ENCODE results near the gene DOCK9.
"Not testable (repeated sequence)": the region's sequence is repeated elsewhere in the genome, so short reads cannot be mapped to it uniquely, and the experiment has no call there.

Gene DOCK9

DNA sequence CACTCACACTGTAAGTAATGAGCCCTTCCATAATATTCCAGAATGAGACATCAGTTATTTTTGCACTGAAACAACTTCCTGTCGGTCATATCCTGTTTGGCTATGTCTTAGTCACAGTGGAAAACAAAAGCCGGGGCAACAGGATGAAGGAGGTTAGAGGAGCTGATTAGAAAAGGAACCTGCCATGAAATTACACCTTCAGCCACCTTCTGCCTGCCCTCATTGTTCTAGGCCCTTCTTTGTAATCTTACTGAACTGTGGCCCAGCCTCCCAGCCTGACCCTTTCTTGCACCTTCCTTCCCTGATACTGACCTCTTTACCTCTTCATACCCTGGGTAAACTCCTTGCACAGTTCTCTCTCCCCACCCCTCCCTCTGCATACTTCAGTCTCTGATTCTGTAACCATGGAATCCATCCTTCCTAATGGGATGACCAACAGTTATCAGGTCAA, 67.3 kb downstream of the DOCK9 start:
- Mint-ChIP-seq H3K4me3 (no peak overlapping the region), H3K4me1 (ENCODE audit: low read depth) (peaks cover 39% of the 10 kb centered on the region), H3K27me3 (no peaks in the 10 kb centered on the region), H3K27ac (peak overlapping the region; percentile 89), H3K9me3 (no peaks in the 10 kb centered on the region), H3K36me3 (ENCODE audit: low read depth) (peaks cover 25% of the 10 kb centered on the region)

DNA sequence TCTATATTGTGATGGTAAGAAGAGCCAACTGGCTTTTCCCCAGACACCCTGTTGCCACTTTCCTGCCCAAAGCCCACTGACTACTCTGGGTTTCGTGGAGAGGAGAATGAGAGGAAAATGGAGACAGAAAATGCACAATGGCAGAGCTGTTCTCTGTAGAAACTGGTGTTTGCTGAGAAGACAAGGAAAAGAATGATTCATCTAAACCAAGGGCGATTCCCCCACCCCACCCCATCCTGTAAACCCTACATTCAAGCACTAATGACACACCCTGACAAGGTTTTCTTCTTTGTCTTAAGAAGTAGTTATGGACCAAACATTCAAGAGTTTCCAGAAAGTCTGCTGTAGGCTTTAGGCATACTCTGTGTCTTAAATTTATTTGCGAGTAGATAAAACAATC, 68.8 kb downstream of the DOCK9 start:
- no peaks in the 10 kb centered on the region for H3K9me3 Mint-ChIP-seq
- H3K36me3 Mint-ChIP-seq (ENCODE audit: low read depth), result peaks cover 20% of the 10 kb centered on the region
- no peak overlapping the region for H3K4me3 Mint-ChIP-seq
- H3K4me1 Mint-ChIP-seq (ENCODE audit: low read depth), result peaks cover 47% of the 10 kb centered on the region
- H3K27me3 Mint-ChIP-seq, result no peaks in the 10 kb centered on the region
- peak overlapping the region; percentile 17 for H3K27ac Mint-ChIP-seq

DNA sequence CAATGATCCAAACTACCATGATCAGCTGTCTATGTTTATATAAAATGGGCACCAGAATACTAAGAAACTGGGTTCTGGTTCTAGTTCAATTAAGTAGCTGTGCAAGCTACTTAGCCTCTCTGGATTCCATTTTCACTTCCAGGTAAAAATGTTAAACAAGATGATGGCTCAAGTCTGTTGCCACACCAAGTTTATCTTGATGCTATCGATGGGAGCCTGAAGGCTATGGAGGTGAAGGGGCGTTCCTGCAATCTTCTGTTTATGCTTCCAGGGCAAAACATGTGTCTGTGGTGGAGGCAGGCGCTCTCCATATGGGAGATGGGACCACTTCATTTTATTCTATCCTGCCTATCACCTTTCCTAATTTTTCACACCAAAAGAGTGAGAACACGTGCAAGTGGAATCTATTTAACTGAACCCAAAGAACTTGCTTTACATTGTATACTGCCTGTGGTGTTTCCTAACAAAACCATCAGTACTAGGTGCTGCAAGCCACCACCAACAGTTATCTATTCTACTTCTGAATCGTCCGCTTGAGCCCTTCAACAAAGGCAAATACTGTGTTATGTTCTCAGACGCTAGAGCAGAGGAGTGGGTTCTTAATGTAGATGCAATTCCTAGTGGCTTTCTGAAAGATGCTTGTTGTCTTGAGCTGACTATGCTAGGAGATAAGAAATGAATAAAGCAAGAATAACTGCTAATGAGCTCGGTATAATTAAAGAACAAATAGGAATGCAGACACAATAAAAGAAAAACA, 70.9 kb downstream of the DOCK9 start:
- no peak overlapping the region for H3K27ac Mint-ChIP-seq
- no peaks in the 10 kb centered on the region for H3K27me3 Mint-ChIP-seq
- H3K36me3 Mint-ChIP-seq (ENCODE audit: low read depth), result peaks cover 22% of the 10 kb centered on the region
- no peaks in the 10 kb centered on the region for H3K9me3 Mint-ChIP-seq
- peaks cover 40% of the 10 kb centered on the region for H3K4me1 Mint-ChIP-seq (ENCODE audit: low read depth)
- no peak overlapping the region for H3K4me3 Mint-ChIP-seq

DNA sequence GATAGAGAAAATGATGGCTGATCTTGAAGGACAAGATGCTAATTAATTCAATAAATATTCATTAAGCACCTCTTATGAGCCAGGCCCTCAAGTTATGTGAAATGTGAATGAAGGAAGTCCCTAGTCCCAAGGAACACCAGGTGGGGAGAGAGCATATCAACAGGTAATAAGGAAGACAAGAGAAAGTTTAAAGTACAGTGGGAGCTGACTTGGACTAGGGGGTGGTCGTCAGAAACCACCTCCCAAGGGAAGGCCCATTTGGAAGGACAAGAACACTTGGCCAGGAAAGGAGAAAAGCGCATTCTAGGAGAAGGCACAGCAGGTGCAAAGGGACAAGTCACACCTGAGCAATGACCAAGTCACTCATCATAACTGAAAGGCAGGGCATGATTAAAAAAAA, 72.7 kb downstream of the DOCK9 start:
- H3K4me3 Mint-ChIP-seq, result no peak overlapping the region
- peaks cover 31% of the 10 kb centered on the region for H3K36me3 Mint-ChIP-seq (ENCODE audit: low read depth)
- no peaks in the 10 kb centered on the region for H3K9me3 Mint-ChIP-seq
- no peak overlapping the region for H3K27ac Mint-ChIP-seq
- H3K27me3 Mint-ChIP-seq, result no peaks in the 10 kb centered on the region
- H3K4me1 Mint-ChIP-seq (ENCODE audit: low read depth), result peaks cover 29% of the 10 kb centered on the region

DNA sequence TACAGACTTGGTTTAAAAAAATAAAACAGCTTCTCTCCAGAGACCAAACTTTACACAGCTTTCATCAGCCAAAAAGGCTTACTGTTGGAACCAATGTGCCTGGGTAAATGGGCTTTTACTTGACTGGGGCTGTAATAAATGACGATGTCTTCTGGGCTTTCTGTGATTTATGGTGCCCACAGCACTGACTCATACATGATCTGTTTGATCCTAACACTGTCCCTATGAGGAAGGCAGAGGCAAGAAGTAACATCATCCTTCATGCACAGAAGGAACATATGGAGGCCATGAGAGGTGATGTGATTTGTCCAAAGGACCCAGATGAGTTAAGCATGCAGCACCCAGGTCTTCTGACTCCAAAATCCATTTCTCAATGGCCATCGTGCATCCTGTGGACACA, 77.4 kb downstream of the DOCK9 start:
- H3K36me3 Mint-ChIP-seq (ENCODE audit: low read depth), result peaks cover 47% of the 10 kb centered on the region
- H3K4me1 Mint-ChIP-seq (ENCODE audit: low read depth), result peaks cover 10% of the 10 kb centered on the region
- H3K27ac Mint-ChIP-seq, result no peak overlapping the region
- no peak overlapping the region for H3K4me3 Mint-ChIP-seq
- no peaks in the 10 kb centered on the region for H3K27me3 Mint-ChIP-seq
- no peaks in the 10 kb centered on the region for H3K9me3 Mint-ChIP-seq

DNA sequence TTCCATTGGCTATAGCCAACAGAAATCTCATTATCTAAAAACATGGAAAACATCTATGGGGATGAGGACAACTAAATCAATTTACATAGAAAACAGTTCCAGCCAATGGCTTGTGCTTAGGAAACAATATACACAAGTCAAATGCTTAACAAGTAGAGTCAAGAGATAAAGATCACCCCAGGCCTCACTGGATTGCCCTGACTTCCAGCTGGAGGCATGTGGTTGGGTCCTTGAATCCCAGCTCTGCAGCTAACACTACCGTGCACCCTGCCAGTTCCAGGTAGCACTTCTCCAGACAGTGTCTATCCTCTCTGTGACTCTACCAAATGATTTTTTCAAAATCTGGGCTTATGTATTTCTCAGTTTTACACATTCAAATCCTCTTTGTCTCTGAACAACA, 80.2 kb downstream of the DOCK9 start:
- Mint-ChIP-seq H3K9me3 (no peaks in the 10 kb centered on the region), H3K4me1 (ENCODE audit: low read depth) (no peaks in the 10 kb centered on the region), H3K4me3 (no peak overlapping the region), H3K36me3 (ENCODE audit: low read depth) (peaks cover 47% of the 10 kb centered on the region), H3K27ac (no peak overlapping the region), H3K27me3 (no peaks in the 10 kb centered on the region)

DNA sequence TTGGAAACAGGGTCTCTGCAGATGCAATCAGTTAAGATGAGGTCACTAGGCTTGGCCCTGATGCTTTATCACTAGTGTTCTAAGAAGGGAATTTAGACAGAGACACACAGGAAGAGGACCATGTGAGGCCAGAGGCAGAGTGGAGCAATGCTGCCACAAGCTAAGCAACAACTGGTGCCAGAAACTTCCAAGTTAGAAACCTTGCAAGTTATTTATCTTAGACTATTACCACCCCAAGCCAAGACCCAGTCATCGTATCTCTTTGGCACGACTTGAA, 81.1 kb downstream of the DOCK9 start:
- Mint-ChIP-seq H3K4me1 (ENCODE audit: low read depth) (no peaks in the 10 kb centered on the region), H3K27ac (no peak overlapping the region), H3K27me3 (no peaks in the 10 kb centered on the region), H3K36me3 (ENCODE audit: low read depth) (peaks cover 44% of the 10 kb centered on the region), H3K9me3 (no peaks in the 10 kb centered on the region), H3K4me3 (no peak overlapping the region)

DNA sequence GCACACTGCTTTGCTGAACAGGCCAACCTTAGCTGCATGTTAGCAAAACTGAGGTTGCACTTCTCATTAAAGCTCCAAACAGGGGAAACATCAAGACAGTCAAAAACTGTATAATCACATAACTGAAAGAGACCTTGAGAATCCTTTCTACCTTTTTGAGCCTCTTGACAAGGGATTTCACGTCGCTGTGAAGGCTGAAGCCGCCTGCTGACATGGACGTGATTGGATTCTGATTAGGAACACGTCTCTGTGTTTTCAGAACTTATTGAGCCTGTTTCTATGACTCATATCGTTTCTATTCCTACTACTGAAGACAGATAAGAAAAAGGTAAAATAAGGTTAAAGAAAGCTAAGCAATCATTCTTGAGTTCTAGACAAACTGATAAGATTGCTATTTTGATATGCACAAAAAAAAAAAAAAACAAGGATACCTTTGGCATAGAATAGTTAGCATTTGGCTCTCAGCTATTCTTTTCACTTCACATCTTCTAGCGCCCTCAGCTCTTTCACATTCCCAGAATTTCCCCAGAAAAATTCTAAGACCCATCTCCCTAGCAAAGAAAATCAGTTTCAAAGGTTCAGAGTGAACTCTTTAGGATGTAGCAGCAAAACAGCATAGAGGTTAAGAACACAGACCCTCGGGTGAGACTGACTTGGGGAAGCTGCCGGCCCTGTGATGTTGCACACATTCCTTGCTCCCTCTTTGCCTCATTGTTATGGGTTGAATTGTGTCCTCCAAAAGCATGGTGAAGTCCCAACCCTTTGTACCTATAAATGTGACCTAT, 81.6 kb downstream of the DOCK9 start:
- Mint-ChIP-seq H3K27ac (no peak overlapping the region), H3K36me3 (ENCODE audit: low read depth) (peaks cover 46% of the 10 kb centered on the region), H3K4me1 (ENCODE audit: low read depth) (peaks cover 4% of the 10 kb centered on the region), H3K4me3 (no peak overlapping the region), H3K27me3 (no peaks in the 10 kb centered on the region), H3K9me3 (no peaks in the 10 kb centered on the region)

DNA sequence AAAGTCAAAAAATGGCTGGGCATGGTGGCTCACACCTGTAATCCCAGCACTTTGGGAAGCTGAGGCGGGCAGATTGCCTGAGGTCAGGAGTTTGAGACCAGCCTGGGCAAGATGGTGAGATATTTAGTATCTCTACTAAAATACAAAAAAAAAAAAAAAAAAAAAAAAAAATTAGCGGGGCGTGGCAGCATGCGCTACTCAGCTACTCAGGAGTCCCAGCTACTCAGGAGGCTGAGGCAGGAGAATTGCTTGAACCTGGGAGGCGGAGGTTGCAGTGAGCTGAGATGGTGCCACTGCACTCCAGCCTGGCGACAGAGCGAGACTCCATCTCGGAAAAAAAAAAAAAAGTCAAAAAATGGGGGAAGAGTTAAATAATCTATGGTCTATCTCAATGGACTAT, 83.0 kb downstream of the DOCK9 start:
- H3K27me3 Mint-ChIP-seq, H3K9me3 Mint-ChIP-seq, H3K27ac Mint-ChIP-seq, H3K4me3 Mint-ChIP-seq: not testable (repeated sequence)
- Mint-ChIP-seq H3K36me3 (ENCODE audit: low read depth) (peaks cover 46% of the 10 kb centered on the region), H3K4me1 (ENCODE audit: low read depth) (peaks cover 18% of the 10 kb centered on the region)

DNA sequence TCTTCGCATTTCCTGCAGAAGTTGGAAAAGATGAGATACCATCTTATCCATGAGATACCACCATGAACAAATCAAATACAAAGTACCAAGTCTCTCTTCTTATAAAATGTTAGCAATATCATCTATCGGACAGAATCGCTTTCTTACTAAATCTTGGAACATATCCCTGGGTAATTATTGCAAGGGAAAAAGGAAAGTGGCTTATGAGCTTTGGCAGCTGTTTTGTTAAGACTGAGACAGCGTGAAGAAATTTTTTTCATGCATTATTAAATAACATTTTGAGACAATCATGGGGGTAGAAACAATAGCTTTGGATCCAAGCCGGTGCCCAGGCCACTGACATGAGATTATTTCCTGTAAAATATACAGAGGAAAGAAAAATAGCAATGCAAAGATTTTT, 84.5 kb downstream of the DOCK9 start:
- no peaks in the 10 kb centered on the region for H3K9me3 Mint-ChIP-seq
- no peaks in the 10 kb centered on the region for H3K27me3 Mint-ChIP-seq
- peaks cover 46% of the 10 kb centered on the region for H3K36me3 Mint-ChIP-seq (ENCODE audit: low read depth)
- H3K4me1 Mint-ChIP-seq (ENCODE audit: low read depth), result peaks cover 24% of the 10 kb centered on the region
- no peak overlapping the region for H3K27ac Mint-ChIP-seq
- no peak overlapping the region for H3K4me3 Mint-ChIP-seq

DNA sequence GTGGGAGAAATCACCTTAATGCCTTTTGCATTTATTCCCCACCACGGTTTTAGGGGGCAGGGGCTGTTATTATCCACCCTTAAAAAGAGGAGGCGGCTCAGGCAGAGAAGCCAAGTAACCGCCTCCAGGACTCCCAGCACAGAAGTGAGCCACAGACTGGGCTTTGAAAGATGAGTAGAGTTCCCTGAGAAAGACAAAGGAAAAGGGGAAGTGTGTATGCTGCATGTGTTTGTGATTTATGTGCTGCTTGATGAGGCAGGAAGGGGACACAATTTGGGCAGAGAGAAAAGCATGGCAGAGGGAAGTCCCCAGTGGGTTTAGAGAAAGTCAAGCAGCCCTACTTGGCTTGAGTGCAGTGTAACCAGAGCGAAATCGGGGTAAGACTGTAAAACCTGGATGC, 85.0 kb downstream of the DOCK9 start:
- Mint-ChIP-seq H3K27me3 (no peaks in the 10 kb centered on the region), H3K4me3 (no peak overlapping the region), H3K36me3 (ENCODE audit: low read depth) (peaks cover 48% of the 10 kb centered on the region), H3K27ac (no peak overlapping the region), H3K4me1 (ENCODE audit: low read depth) (peaks cover 24% of the 10 kb centered on the region), H3K9me3 (no peaks in the 10 kb centered on the region)

DNA sequence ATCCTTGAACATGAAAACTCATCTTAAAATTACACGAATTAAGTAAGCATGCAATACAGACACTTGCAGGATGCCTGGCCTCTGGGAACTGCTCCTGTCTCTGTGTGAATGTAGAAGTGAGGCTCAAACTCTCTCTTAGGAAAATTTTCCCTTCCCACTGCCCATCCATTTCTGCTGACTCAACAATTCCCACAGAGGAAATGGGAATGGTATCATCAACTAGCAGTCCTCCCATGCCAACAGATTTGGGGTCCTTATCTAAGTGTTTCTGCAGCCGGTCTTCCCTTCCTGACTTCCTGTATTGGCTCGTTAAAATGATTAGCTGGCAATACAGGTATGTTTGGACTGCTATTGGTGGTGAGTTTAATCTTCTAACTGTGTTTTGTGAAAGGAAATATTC, 85.8 kb downstream of the DOCK9 start:
- Mint-ChIP-seq H3K4me3 (no peak overlapping the region), H3K9me3 (no peaks in the 10 kb centered on the region), H3K27ac (no peak overlapping the region), H3K27me3 (no peaks in the 10 kb centered on the region), H3K36me3 (ENCODE audit: low read depth) (peaks cover 45% of the 10 kb centered on the region), H3K4me1 (ENCODE audit: low read depth) (peaks cover 24% of the 10 kb centered on the region)

DNA sequence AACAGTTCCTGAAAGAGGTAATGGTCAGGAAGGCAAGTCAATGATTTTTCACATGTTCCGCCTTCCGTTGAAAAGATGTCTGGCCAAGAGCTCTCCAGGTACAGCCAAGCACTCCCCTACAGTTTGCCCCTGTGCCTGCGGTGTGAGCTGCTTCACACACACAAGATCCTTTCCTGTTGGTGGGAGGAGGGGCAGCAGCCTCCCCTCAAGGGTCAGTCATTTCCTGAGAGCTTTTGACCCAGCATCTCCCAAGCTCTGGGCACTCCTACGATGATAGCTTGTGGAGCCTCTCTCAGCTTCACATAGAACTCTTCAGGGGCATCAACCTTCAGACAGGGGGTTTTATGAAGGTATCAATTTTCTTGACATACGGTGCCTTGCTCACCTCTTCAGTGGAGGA, 86.9 kb downstream of the DOCK9 start:
- no peak overlapping the region for H3K4me3 Mint-ChIP-seq
- H3K36me3 Mint-ChIP-seq (ENCODE audit: low read depth), result peaks cover 43% of the 10 kb centered on the region
- peak overlapping the region; percentile 13 for H3K27ac Mint-ChIP-seq
- H3K4me1 Mint-ChIP-seq (ENCODE audit: low read depth), result peaks cover 24% of the 10 kb centered on the region
- no peaks in the 10 kb centered on the region for H3K9me3 Mint-ChIP-seq
- H3K27me3 Mint-ChIP-seq, result no peaks in the 10 kb centered on the region

DNA sequence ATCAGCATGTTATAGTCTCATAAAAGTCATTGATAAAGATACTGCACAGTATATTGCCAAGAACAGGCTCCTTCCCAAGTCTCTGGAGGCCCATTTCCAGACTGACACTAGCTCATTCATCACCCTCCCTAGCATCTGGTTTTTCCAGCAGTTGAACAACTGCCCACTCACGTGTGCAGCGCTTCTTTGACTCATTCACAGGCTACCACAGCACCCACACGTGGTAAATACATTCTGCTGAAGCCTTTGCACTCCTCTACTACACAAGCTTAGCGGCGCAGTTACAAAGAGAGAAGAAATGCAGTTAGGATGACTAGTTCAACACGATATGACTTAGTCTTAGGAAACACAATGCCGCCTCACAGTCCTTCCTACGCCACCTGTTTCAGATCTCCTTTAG, 87.7 kb downstream of the DOCK9 start:
- H3K36me3 Mint-ChIP-seq (ENCODE audit: low read depth), result peaks cover 48% of the 10 kb centered on the region
- H3K9me3 Mint-ChIP-seq, result no peaks in the 10 kb centered on the region
- H3K4me1 Mint-ChIP-seq (ENCODE audit: low read depth), result peaks cover 24% of the 10 kb centered on the region
- peak overlapping the region; percentile 13 for H3K27ac Mint-ChIP-seq
- no peaks in the 10 kb centered on the region for H3K27me3 Mint-ChIP-seq
- H3K4me3 Mint-ChIP-seq, result peak overlapping the region; percentile 42

DNA sequence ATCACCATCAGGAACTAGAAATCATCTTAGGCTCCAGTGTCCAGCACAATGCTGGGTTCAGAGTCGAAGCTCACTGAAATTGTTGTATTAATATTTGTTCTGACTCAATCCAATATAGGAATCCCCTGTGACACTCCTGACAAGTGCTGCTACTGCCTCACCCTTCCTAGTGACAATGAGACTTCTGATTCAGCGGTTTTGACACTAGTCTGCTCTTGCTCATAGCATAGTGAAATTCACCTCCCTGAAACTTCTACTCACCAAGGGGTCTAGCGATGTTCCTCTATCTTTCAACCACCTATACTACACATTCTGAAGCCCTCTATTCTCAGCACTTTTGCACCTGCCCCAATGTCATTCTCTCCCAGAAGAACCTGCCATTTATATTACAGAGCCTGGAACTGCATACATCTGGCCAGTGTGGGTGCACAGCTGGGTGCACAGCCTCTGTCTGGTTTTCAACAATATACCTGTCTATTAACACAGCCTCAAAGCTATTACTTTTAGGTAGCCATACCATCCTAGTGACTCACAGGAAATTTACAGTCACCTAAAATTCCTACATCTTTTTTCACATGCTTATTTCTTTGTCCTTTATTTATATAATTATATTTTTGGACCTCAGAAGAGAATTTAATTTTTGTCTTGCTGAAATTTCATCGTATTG, 88.3 kb downstream of the DOCK9 start:
- Mint-ChIP-seq H3K4me1 (ENCODE audit: low read depth) (peaks cover 24% of the 10 kb centered on the region), H3K36me3 (ENCODE audit: low read depth) (peaks cover 50% of the 10 kb centered on the region), H3K4me3 (no peak overlapping the region), H3K9me3 (no peaks in the 10 kb centered on the region), H3K27ac (peak overlapping the region; percentile 10), H3K27me3 (no peaks in the 10 kb centered on the region)

All from stimulated activated naive CD8-positive, alpha-beta T cell treated with anti-CD3 and anti-CD28 coated beads, Interleukin-15, Interleukin-2, amounts not matched to agents 100 ng/mL and 50 ng/mL, for 24 hours (primary cell).